ENCODE data around the gene TSPAN19. TPM values are rescaled to one million over a fixed set of nuclear protein-coding genes. Genes with fewer than 3 reads are reported as not detected.

The TSPAN19 gene
- total and polyA plus RNA-seq, 2 of the 13 experiments (the other 11 are each of a cell fraction or from before 2014, with no cell fraction given), result not detected

DNA sequence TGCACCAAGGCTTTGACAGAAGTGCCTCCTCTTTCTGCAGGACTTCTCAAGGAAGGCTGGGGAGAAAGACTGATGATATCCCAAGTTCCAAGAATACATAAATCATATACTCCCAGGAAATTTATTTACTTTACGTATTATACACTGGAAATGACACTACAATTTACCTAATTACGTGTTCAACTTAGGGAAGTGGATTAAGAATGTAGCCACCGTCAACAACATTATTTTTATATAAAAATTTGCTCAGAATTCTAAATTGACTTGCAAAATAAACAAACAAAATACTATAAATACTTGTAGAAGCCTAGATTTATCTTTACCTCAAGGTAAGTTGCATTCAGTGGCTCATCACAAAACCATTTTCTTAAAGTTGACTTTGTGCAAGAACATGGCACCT is 18.9 kb downstream of the TSPAN19 start:
- no peak overlapping the region for H3K4me3 ChIP-seq (replicated peaks in 1 of 3; ENCODE audit: insufficient read depth in 1 of 3, low read depth in 2 of 3, low read length in 3 of 3)

GRCh38 chr12:85016413-85016812 is 19.7 kb downstream of the TSPAN19 start:
- intact Hi-C loops (cut with micrococcal nuclease; ENCODE audit: unreplicated experiment) (no loop called here), in situ Hi-C loops (cut with HindIII; ENCODE audit: extremely low pct_ligation_motif_present, low pct_unique_long_range_greater_than_20kb) (no loop called here)
- ATAC-seq (no peak), DNase-seq (ENCODE audit: low spot score) (peak; percentile 23), FAIRE-seq (no peak)
- CTCF ChIA-PET (ENCODE audit: low intra/inter-chr PET ratio, low total read pairs), result no interaction called here
- Histone ChIP-seq H3K27ac (ENCODE audit: extremely low read length, insufficient read depth, low read length) (no peak overlapping the region), H2AFZ (ENCODE audit: low read length) (no peak overlapping the region), H3K36me3 (replicated peaks in 1 of 2; ENCODE audit: control insufficient read depth in 1 of 2, insufficient read depth in 2 of 2, low read length in 2 of 2) (no peaks in the 10 kb centered on the region), H3K9me3 (ENCODE audit: low read length) (no peaks in the 10 kb centered on the region), H3K4me3 (replicated peaks in 1 of 3; ENCODE audit: insufficient read depth in 1 of 3, low read depth in 2 of 3, low read length in 3 of 3) (no peak overlapping the region), H3K4me2 (ENCODE audit: low read depth, low read length) (no peak overlapping the region), H4K20me1 (ENCODE audit: insufficient read depth, low read length) (no peaks in the 10 kb centered on the region), H3K4me1 (ENCODE audit: insufficient read depth, low read length) (no peaks in the 10 kb centered on the region), H3K9ac (ENCODE audit: insufficient read depth, low read depth, low read length) (no peak overlapping the region), H3K79me2 (ENCODE audit: insufficient read depth, low read length) (no peaks in the 10 kb centered on the region), H3K27me3 (ENCODE audit: control insufficient read depth in 1 of 2, insufficient read depth in 2 of 2, low read length in 2 of 2) (no peaks in the 10 kb centered on the region)
- BruUV-seq (replicated peaks), result no TSS peak
- POLR2A ChIA-PET, result no interaction called here
- 0% methylated on average over 1 of the region's 1 CpG for WGBS (ENCODE audit: low lambda C conversion rate)
- no peak for TF ChIP-seq SOX13 (IDR thresholded peaks at IDR 0.05)
- peak in 1 of 2 experiments; percentile 35; a peak in 1 of 4 replicates for TF ChIP-seq SOX13 (CRISPR knock-in tag; conservative IDR thresholded peaks at IDR 0.05 in 1 of 2, IDR thresholded peaks at IDR 0.05 in 1 of 2)
- peak; percentile 62; the same call in 1 of the 2 replicates for TF ChIP-seq CEBPB (IDR thresholded peaks at IDR 0.05; ENCODE audit: borderline replicate concordance, low read depth, low read length)

More for the DNA sequence above, 18.9 kb downstream of the TSPAN19 start:
- DNase-seq (ENCODE audit: low spot score), result no peak
- Histone ChIP-seq H3K9ac (ENCODE audit: insufficient read depth, low read depth, low read length) (no peak overlapping the region), H3K4me2 (ENCODE audit: low read depth, low read length) (no peak overlapping the region), H3K27ac (ENCODE audit: extremely low read length, insufficient read depth, low read length) (no peak overlapping the region), H3K27me3 (ENCODE audit: control insufficient read depth in 1 of 2, insufficient read depth in 2 of 2, low read length in 2 of 2) (no peaks in the 10 kb centered on the region), H4K20me1 (ENCODE audit: insufficient read depth, low read length) (no peaks in the 10 kb centered on the region), H3K9me3 (ENCODE audit: low read length) (no peaks in the 10 kb centered on the region), H2AFZ (ENCODE audit: low read length) (no peak overlapping the region), H3K36me3 (replicated peaks in 1 of 2; ENCODE audit: control insufficient read depth in 1 of 2, insufficient read depth in 2 of 2, low read length in 2 of 2) (no peaks in the 10 kb centered on the region), H3K79me2 (ENCODE audit: insufficient read depth, low read length) (no peaks in the 10 kb centered on the region), H3K4me1 (ENCODE audit: insufficient read depth, low read length) (no peaks in the 10 kb centered on the region)
- no peak for FAIRE-seq
- intact Hi-C loops (cut with micrococcal nuclease; ENCODE audit: unreplicated experiment), result no loop called here
- TF ChIP-seq CHCHD3 (CRISPR knock-in tag; IDR thresholded peaks at IDR 0.05) (no peak), TERF1 (CRISPR knock-in tag; IDR thresholded peaks at IDR 0.05) (no peak), CBFB (CRISPR knock-in tag; IDR thresholded peaks at IDR 0.05) (no peak)
- TF ChIP-seq, protein P1, sequence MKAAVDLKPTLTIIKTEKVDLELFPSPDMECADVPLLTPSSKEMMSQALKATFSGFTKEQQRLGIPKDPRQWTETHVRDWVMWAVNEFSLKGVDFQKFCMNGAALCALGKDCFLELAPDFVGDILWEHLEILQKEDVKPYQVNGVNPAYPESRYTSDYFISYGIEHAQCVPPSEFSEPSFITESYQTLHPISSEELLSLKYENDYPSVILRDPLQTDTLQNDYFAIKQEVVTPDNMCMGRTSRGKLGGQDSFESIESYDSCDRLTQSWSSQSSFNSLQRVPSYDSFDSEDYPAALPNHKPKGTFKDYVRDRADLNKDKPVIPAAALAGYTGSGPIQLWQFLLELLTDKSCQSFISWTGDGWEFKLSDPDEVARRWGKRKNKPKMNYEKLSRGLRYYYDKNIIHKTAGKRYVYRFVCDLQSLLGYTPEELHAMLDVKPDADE (CRISPR knock-in tag; IDR thresholded peaks at IDR 0.05), result no peak
- ATAC-seq, result no peak
- BruUV-seq (replicated peaks), result no TSS peak
- ChIA-PET CTCF (ENCODE audit: low intra/inter-chr PET ratio, low total read pairs) (no interaction called here), POLR2A (no interaction called here)
- in situ Hi-C loops (cut with HindIII; ENCODE audit: extremely low pct_ligation_motif_present, low pct_unique_long_range_greater_than_20kb), result no loop called here
- 2% methylated on average over 3 of the region's 3 CpGs for WGBS (ENCODE audit: low lambda C conversion rate)
